ENCODE results near the gene MED9. TPM values are rescaled to one million over a fixed set of nuclear protein-coding genes. Genes with fewer than 3 reads are reported as not detected.

MED9 gene
- total and polyA plus RNA-seq, 2 of the 8 experiments (the other 6 are each of a cell fraction or from before 2014, with no cell fraction given): 15.8 to 19.7 TPM

- TF ChIP-seq, protein P1, sequence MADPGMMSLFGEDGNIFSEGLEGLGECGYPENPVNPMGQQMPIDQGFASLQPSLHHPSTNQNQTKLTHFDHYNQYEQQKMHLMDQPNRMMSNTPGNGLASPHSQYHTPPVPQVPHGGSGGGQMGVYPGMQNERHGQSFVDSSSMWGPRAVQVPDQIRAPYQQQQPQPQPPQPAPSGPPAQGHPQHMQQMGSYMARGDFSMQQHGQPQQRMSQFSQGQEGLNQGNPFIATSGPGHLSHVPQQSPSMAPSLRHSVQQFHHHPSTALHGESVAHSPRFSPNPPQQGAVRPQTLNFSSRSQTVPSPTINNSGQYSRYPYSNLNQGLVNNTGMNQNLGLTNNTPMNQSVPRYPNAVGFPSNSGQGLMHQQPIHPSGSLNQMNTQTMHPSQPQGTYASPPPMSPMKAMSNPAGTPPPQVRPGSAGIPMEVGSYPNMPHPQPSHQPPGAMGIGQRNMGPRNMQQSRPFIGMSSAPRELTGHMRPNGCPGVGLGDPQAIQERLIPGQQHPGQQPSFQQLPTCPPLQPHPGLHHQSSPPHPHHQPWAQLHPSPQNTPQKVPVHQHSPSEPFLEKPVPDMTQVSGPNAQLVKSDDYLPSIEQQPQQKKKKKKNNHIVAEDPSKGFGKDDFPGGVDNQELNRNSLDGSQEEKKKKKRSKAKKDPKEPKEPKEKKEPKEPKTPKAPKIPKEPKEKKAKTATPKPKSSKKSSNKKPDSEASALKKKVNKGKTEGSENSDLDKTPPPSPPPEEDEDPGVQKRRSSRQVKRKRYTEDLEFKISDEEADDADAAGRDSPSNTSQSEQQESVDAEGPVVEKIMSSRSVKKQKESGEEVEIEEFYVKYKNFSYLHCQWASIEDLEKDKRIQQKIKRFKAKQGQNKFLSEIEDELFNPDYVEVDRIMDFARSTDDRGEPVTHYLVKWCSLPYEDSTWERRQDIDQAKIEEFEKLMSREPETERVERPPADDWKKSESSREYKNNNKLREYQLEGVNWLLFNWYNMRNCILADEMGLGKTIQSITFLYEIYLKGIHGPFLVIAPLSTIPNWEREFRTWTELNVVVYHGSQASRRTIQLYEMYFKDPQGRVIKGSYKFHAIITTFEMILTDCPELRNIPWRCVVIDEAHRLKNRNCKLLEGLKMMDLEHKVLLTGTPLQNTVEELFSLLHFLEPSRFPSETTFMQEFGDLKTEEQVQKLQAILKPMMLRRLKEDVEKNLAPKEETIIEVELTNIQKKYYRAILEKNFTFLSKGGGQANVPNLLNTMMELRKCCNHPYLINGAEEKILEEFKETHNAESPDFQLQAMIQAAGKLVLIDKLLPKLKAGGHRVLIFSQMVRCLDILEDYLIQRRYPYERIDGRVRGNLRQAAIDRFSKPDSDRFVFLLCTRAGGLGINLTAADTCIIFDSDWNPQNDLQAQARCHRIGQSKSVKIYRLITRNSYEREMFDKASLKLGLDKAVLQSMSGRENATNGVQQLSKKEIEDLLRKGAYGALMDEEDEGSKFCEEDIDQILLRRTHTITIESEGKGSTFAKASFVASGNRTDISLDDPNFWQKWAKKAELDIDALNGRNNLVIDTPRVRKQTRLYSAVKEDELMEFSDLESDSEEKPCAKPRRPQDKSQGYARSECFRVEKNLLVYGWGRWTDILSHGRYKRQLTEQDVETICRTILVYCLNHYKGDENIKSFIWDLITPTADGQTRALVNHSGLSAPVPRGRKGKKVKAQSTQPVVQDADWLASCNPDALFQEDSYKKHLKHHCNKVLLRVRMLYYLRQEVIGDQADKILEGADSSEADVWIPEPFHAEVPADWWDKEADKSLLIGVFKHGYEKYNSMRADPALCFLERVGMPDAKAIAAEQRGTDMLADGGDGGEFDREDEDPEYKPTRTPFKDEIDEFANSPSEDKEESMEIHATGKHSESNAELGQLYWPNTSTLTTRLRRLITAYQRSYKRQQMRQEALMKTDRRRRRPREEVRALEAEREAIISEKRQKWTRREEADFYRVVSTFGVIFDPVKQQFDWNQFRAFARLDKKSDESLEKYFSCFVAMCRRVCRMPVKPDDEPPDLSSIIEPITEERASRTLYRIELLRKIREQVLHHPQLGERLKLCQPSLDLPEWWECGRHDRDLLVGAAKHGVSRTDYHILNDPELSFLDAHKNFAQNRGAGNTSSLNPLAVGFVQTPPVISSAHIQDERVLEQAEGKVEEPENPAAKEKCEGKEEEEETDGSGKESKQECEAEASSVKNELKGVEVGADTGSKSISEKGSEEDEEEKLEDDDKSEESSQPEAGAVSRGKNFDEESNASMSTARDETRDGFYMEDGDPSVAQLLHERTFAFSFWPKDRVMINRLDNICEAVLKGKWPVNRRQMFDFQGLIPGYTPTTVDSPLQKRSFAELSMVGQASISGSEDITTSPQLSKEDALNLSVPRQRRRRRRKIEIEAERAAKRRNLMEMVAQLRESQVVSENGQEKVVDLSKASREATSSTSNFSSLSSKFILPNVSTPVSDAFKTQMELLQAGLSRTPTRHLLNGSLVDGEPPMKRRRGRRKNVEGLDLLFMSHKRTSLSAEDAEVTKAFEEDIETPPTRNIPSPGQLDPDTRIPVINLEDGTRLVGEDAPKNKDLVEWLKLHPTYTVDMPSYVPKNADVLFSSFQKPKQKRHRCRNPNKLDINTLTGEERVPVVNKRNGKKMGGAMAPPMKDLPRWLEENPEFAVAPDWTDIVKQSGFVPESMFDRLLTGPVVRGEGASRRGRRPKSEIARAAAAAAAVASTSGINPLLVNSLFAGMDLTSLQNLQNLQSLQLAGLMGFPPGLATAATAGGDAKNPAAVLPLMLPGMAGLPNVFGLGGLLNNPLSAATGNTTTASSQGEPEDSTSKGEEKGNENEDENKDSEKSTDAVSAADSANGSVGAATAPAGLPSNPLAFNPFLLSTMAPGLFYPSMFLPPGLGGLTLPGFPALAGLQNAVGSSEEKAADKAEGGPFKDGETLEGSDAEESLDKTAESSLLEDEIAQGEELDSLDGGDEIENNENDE (IDR thresholded peaks at IDR 0.05; ENCODE audit: insufficient replicate concordance, low read length): no peak
- TF ChIP-seq SIX5 (IDR thresholded peaks at IDR 0.05; ENCODE audit: low read depth, low read length): no peak
Measured at GRCh38 chr17:17523001-17523730, 46.4 kb downstream of the MED9 start (continued).
